Cardiac septum (tissue), 1 donor: ENCODE results near the gene DLGAP1. TPM values are rescaled to one million over a fixed set of nuclear protein-coding genes. Genes with fewer than 3 reads are reported as not detected.
"Not testable (repeated sequence)": the region's sequence is repeated elsewhere in the genome, so short reads cannot be mapped to it uniquely, and the experiment has no call there.

Source experiments
- DNase-seq: peaks from one replicate; pipeline ENCODE4 v3.0.0-alpha.2; 2020; ENCODE audit warnings: low spot score
- intact Hi-C: fragments of 100-400 bp; cut with DNase I; formaldehyde crosslinking; loops from one replicate; pipeline ENCODE4 v1.14.0; 2022
- total RNA-seq: library from RNA; stranded (reverse); fragmentation: NEBNext Ultra II Directional; extraction: Animal tissue kit (Norgen Biotek cat#: 25700); gene quantifications from one replicate; pipeline ENCODE4 v1.2.1, GENCODE V29; 2021
- donor health status: DM: no; HTN: no; CAD: no.

The DLGAP1 gene
- total RNA-seq, 1 donor from 2014 or later = 6.5 TPM

DNA sequence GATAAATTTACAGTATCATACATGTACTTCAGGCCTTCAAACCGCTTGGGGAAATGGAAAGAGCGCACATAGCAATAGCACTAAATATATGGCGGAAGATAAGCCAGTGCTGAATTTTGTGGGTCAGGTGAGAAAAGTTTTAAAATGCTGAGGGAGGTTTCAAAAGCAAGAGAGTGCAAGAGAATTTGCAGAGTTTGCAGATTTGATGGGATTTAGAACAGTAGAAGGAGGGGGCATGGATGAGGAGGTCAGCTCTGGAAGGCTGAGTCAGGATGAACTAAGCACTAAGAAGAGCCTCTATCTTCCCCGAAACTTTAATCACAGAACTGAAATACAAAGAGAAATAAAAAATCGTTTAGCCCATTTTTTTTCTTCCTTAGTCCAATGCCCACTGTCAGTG lies 145.9 kb downstream of the DLGAP1 start:
- no peak for DNase-seq
- intact Hi-C loops = no loop called here

DNA sequence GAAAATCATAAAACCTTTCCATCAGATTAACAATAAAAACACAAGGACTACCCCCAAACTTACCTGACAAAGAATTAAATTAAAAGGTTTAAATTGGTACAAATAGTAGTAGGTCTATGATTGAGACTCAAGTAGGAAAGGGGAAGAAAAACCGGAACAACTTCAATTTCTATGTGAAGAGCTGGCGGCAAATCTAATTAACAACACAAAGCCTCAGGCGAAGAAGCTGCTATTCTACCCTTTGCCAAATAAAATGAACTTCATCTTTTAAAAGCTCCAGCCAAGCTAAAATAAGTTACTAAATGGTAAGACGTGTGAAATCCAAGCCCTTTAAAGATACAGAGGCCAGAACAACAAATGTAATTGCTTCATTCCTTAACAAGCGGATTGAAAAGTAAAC lies 146.5 kb downstream of the DLGAP1 start:
- intact Hi-C loops = no loop called here
- no peak for DNase-seq

DNA sequence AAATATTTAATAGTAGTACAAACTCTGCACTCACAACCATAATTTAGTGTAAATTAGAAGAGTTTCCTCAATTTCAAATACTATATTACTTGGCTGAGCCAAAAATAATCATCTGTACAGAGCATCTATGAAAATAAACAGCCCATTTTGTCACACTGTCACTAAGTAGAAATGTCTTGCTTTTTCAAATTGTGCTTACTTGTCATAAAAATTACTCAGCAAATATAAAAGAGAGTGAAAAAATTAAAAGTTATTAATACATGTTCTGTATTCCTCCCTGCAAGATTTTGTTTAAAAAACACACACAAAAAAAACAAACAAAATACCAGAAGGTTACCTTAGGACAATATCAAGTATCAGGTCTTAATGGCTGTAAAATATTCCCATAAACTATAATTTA lies 155.7 kb downstream of the DLGAP1 start:
- intact Hi-C loops = no loop called here
- no peak for DNase-seq

DNA sequence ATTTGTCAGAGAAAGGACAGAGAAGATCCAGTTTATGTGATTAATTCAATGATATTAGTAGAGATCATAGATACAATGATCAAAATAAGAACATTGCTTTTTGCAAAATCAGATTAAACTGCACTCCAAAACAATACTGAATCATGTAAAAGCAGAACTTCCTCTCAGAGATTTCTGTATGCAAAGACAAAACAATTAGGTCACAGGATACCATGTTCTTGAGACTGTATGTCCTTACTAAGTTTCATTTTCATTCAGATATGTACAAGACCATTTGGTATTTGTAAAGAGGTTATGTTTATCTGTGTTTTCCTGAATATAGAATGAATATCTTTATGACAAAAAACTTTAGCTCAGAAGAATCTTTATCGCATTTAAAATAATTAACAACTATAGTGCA lies 161.8 kb downstream of the DLGAP1 start:
- intact Hi-C loops = no loop called here
- DNase-seq = no peak

DNA sequence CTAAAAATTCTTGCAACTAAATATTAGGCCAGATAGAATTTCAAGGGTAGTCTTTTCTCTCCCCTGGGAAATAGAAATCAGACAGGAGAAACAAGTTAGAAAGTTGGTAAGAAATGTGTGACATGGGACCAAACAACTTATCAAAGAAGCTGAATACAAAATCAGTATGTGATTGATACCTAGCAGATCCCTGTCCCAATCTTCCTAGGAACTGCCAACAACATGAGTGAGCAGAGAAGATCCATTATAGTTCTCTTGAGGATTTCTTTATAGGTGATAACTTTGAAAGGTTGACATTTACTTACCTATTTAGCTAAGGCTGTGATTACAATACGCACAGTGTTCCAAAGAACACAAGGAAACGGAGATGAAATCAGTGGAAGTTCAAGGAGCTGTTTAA lies 162.4 kb downstream of the DLGAP1 start:
- no peak for DNase-seq
- intact Hi-C loops = no loop called here

DNA sequence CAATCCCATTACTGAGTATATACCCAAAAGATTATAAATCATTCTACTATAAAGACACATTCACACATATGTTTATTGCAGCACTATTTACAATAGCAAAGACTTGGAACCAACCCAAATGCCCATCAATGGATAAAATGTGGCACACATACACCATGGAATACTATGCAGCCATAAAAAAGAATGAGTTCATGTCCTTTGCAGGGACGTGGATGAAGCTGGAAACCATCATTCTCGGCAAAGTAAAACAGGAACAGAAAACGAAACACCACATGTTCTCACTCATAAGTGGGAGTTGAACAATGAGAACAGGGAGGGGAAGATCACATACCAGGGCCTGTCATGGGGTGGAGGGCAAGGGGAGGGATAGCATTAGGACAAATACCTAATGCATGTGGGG lies 167.8 kb downstream of the DLGAP1 start:
- DNase-seq, intact Hi-C loops: not testable (repeated sequence)

DNA sequence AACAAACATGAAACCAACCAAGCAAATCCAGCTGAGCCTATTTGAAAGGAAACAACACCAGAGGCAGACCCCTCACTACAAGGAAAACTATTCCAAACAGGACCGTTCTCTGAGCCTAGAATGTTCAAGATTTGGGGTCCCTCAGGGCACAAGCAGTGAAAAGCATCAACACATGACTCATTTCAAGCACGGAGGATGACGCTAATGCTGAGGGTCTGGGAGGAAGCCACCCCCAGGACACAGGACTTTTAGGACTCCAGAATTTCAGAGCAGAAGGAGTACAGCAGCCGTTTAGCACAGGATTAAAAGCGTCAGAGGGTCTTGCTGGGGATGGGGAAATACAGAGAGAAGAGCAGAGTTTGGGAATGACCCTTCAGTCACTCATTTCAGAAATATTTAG lies 168.9 kb downstream of the DLGAP1 start:
- DNase-seq = no peak
- intact Hi-C loops = no loop called here

DNA sequence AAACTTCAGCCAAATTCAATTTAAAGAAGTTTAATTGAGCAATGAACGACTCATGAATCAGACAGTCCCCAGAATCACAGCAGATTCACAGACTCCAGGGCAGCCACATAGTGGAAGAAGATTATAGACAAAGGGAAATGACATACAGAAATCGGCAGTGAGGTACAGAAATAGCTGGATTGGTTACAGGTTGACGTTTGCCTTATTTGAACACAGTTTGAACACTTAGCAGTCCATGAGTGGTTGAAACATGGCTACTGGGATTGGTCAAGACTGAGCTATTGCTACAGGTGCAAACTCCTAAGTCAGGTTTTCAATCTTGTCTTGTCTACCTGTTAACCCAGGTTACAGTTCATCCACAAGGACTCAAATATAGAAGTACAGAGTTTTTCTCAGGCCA lies 169.6 kb downstream of the DLGAP1 start:
- no peak for DNase-seq
- intact Hi-C loops = no loop called here

DNA sequence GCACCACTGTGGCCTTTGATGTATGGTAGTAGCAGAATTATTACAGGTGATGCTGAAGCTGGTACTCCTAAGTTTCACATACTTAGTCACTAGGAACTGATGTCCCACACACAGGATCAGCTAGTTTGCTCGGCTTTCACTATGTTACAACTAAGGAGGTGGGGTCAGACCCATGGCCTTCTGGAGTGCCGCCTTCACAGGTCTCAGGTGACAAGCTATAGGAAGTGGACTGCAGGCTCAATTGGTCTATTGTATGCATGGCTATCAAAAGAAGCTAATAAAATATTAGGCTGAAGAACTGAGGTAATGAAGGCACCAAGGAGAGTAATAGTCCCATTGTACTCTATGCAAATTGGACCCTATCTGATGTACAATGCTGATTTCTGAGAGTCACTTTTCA lies 170.6 kb downstream of the DLGAP1 start:
- intact Hi-C loops = no loop called here
- no peak for DNase-seq

DNA sequence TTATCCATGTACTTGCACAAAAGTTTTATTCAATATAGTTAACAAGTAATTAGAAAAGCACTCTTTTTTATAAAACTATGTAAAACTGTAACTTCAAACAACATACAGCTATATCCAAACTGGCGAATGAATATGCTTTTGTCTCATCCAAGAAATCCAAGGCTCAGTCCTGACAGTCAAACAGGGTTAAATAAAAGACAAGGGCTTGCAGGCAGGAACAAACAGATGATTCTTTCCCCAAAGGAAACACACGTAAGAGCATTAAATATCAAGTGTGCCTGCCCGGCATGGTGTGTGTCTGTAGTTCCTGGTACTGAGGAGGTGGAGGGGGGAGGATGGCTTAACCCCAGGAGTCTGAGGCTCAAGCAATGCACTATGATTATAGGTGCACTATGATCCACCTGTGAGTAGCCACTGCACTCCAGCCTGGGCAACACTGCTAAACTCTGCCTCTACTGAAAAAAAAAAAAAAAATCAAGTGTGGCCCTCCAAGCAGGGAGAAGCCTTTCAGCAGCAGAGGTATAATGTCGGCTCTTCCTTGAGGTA lies 171.3 kb downstream of the DLGAP1 start:
- no peak for DNase-seq
- intact Hi-C loops = no loop called here

DNA sequence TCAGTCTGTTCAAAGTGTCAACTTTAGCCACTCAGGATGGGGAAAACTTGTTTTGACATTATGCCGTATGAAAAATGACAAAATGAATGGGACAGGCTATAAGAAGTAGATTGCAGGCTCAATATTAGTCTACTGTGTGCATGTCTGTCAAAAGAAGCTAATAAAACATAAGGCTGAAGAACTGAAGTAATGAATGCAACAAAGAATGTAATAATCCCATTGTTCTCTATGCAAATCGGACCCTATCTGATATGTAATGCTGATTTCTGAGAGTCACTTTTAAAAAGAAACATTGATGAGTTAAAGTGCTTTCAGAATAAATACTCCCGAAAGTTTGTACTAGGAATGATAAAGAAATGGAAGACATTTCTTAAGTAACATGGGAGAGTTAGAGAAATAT lies 172.2 kb downstream of the DLGAP1 start:
- intact Hi-C loops = no loop called here

DNA sequence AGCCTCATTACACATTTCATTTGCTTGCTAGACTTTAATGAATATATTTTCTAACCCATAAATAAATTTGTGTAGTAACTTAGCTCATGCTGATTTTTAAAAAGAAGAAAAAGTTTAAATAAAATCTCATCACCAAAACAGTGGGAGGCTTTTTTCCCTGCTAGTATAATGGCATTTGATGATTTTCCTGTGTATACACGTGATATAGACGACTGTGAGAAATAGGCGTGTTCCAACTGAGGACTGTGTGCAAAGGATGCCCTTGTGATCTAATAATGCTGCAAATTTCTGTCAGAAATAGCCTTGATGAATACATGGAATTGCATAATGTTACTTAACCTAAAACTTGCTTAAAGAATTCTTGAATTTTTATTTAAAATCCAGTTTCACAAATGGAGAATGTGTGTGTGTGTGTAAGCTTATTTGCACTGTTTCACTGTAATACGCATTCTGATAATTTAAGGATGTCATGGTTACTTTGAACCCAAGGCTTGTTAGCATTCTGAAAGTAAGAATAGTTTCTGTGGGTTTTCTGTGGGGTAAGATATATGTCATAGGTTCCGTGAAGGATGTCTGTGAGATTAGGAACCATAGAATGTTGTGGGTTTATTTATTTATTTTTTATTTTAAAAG lies 178.0 kb downstream of the DLGAP1 start:
- intact Hi-C loops = no loop called here

More for the DNA sequence above, 172.2 kb downstream of the DLGAP1 start:
- DNase-seq = no peak

DNA sequence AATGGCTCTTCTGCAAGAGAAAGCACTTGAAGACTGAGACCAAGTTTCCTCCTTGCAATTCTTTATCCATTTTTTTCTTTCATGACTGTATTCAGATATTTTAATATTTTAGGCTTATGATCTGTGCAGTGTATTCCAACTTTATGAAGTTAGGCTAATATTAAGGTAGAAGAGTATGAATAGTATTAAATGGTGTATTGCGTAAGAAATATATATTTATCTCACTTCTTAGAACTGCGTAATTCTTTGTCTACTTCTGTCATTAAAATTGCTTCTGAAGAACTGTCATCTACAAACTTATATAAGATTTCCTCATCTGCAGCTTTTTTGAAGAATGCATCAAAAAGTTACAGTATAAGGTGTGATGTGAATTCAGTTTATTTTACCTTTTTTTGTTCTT lies 183.2 kb downstream of the DLGAP1 start:
- no peak for DNase-seq
- intact Hi-C loops = no loop called here

More for the DNA sequence above, 178.0 kb downstream of the DLGAP1 start:
- DNase-seq = no peak

DNA sequence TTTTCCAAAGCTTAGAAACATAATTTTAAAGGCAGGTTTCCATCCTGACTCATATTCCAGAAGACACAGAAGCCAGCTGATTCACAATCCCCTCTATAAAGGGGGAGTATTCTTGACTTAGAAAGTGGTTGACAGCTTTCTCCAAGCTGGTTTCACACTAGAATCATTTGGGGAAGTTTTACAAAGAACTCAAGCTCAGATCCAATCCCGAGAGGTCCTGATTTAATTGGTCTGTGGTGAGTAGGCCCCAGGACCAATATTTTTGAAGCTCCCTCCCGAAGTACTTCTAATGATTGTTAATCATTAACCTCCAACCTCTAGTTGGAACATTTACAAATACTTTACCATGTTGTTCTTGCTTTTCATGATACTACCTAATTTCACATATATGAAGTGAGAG lies 184.1 kb downstream of the DLGAP1 start:
- intact Hi-C loops = no loop called here
- DNase-seq = no peak

DNA sequence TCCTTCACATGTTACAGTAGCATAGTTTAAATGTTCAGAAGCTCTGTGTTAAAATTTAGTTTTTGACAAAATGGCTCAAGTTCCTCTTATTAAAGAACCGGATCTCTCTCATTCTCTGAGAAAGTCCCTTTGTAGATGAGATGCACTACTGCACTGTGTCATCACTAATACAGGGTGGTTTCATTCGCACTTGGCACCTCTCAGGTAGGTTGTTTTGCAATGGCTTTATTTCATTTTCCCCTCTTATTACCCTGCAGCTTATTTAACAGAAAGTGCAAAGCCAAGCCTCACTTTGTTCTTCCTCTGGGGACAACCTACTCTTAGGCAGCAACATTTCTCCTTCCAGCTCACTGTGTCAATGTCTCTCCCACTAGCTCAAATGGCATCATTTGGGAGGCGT lies 185.1 kb downstream of the DLGAP1 start:
- DNase-seq = no peak
- intact Hi-C loops = no loop called here

DNA sequence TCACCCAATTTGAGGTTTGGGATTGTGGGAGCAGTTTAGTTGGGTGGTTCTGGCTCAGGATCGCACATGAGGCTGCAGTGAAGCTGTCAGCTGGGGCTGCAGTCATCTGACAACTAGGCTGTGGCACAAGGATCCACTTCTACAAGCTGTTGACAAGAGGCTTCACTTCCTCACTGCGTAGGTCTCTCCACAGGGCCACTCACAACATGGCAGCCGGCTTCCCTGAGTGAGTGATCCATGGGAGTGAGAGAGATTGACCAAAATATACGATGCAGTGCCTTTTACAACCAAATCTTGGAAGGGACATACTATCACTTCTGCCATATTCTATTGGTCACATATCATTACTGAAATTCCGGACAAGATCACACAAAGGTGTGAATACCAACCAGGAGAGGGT lies 187.5 kb downstream of the DLGAP1 start:
- DNase-seq = no peak
- intact Hi-C loops = no loop called here

DNA sequence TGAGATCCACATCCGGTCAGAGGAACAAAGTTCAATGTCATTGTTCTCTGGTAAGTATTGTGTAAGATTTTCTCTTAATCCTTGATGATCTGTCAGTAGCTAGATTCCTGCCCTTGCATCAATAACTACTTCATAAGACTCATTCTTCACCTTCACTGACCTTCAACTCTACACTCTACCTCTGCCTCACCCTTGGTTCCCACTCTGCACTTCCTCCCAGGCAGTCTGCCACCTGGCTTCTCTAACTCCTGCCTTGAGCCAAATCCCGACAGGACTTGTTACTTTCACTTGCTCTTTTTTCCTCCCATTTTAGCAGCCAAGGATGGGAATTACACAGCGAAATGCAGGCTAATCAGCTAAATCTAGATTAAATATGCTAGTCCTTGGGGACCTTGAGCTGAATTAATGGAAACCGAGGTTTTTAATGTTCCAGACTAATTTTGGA lies 190.7 kb downstream of the DLGAP1 start:
- intact Hi-C loops = no loop called here
- DNase-seq = no peak

DNA sequence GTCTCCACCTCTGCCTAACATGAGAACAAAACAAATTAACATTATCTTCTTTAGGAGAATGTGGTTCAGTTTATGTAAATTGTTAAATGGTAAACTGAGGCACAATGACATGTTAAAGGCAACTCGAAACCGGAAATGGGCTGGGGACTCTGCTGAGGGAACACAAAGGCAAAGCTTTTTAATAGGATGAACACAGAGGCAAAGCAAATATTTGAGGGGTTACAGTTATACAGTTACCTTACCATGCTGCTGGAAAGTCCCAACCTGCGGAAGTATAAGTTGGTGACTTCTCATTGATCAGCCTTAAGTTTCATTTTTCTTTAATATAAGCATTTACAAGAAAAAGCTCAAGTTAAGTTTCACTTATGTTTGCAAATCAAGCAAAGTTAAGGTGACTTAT lies 195.0 kb downstream of the DLGAP1 start:
- DNase-seq = no peak
- intact Hi-C loops = no loop called here

DNA sequence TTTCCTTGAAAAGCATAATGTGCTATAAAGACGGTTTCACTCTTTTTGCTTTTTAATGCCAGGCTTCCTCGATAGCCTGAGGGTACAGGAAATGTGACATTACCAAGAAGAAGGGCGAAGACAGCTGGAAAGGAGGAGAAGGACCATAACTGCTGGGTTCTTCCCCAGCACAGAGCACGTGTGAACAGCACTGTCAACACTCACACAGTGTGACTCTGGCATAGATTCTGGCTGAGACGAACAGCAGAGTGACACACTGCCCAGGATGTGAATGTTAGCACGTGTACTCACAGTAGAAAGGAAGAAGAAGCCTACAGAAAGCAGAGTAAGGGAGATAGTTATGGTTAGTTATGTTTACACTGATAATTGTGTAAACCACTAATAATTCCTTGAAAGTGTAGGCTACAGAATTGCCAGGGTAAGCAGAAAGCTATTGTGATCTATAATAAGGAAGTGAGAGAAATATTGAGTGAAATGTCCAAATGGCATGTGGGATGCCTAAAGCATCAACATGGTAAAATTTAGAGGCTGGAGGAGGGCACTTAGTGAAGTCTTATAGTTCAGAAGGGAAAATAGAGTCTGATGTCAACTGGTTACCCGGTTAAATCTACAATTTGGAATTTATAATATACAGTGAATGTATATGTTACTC lies 198.2 kb downstream of the DLGAP1 start:
- intact Hi-C loops = no loop called here
- no peak for DNase-seq

DNA sequence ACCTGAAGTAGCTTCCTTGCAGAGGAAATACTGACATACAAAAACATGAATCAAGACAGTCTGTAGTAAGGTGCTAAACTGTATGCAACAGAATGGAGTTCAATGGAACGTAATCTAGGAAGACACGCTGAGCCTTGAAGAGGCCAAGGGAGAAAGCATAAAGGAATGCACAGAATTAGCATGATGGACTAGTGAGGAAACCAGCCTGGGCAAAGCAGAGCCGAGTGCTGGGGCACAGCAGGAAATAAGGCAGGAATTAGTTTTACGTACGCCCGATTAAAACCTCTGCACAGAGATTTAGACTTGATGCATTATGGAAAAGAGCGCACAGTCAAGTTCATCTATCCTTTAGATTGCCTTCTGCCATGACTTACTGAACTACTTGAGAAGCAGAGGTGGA lies 200.3 kb downstream of the DLGAP1 start:
- intact Hi-C loops = no loop called here
- no peak for DNase-seq

DNA sequence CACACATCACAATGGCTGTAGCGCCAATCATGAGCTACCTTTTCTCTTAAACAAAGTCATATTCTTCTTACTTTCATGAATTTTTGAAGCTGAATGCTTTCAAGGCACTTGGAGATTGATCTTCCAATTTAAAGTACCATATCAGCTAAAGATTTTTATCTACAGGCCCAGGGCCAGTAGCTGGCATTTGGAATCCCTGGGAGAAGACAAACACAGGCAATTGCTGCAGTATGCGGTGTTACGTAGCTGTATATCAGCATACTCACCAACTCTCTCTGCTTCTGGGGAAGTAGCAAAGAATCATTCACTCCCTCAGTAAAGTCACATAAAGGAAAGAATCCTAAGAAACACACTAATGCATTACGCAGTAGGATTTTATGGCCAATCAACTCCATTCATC lies 202.3 kb downstream of the DLGAP1 start:
- DNase-seq = no peak
- intact Hi-C loops = no loop called here
